ENCODE measurements around the gene NOS1AP. TPM values are rescaled to one million over a fixed set of nuclear protein-coding genes. Genes with fewer than 3 reads are reported as not detected.

The NOS1AP gene
- total RNA-seq, 1 experiment from 2014 or later = 14.7 TPM

GRCh38 chr1:162236618-162237017 lies 167.1 kb downstream of the NOS1AP start (continued):
- no peak for TF ChIP-seq ZMAT4 (CRISPR knock-in tag; IDR thresholded peaks at IDR 0.05)
- TF ChIP-seq SMAD3 (CRISPR knock-in tag; IDR thresholded peaks at IDR 0.05; ENCODE audit: borderline replicate concordance) = no peak
- TF ChIP-seq TEAD4 (CRISPR knock-in tag; IDR thresholded peaks at IDR 0.05) = no peak
- TF ChIP-seq ZNF232 (CRISPR knock-in tag; IDR thresholded peaks at IDR 0.05) = no peak
- TF ChIP-seq JAZF1 (CRISPR knock-in tag; IDR thresholded peaks at IDR 0.05) = no peak
- TF ChIP-seq ELF4 (CRISPR knock-in tag; IDR thresholded peaks at IDR 0.05; ENCODE audit: low read depth) = no peak

- no peaks in the 10 kb centered on the region for H3K36me3 Mint-ChIP-seq
- TF ChIP-seq MLX (CRISPR knock-in tag; IDR thresholded peaks at IDR 0.05) (no peak), ZNF317 (CRISPR knock-in tag; IDR thresholded peaks at IDR 0.05; ENCODE audit: borderline replicate concordance, low read depth) (no peak), SP1 (CRISPR knock-in tag; conservative IDR thresholded peaks at IDR 0.05) (no peak), MXD4 (CRISPR knock-in tag; IDR thresholded peaks at IDR 0.05; ENCODE audit: borderline replicate concordance) (no peak), RELA (CRISPR knock-in tag; IDR thresholded peaks at IDR 0.05; ENCODE audit: borderline replicate concordance) (no peak), ATF1 (CRISPR knock-in tag; IDR thresholded peaks at IDR 0.05) (no peak), AFF4 (CRISPR knock-in tag; IDR thresholded peaks at IDR 0.05; ENCODE audit: borderline replicate concordance) (no peak), SOX15 (CRISPR knock-in tag; IDR thresholded peaks at IDR 0.05) (no peak), FOXP1 (CRISPR knock-in tag; IDR thresholded peaks at IDR 0.05; ENCODE audit: borderline replicate concordance) (no peak), NR3C1 (CRISPR knock-in tag; conservative IDR thresholded peaks at IDR 0.05; ENCODE audit: low read depth) (no peak), ETV6 (CRISPR knock-in tag; IDR thresholded peaks at IDR 0.05) (no peak), ZNF396 (CRISPR knock-in tag; IDR thresholded peaks at IDR 0.05; ENCODE audit: borderline replicate concordance) (no peak), NFYB (CRISPR knock-in tag; conservative IDR thresholded peaks at IDR 0.05; ENCODE audit: low read depth) (no peak)
- peaks cover 35% of the 10 kb centered on the region for H3K4me1 Mint-ChIP-seq
- no peaks in the 10 kb centered on the region for H3K27me3 Mint-ChIP-seq (ENCODE audit: low read depth)
- CTCF ChIA-PET = no interaction called here
- POLR2A ChIA-PET = no interaction called here
- H3K9me3 Mint-ChIP-seq = no peaks in the 10 kb centered on the region
- no peak overlapping the region for H3K27ac Mint-ChIP-seq
- DNase-seq (ENCODE audit: low spot score) = no peak
- ATAC-seq = no peak
- H3K4me3 Mint-ChIP-seq = no peak overlapping the region
These were observed 171.1 kb downstream of the NOS1AP start for GRCh38 chr1:162240577-162240976.

- H3K36me3 Mint-ChIP-seq = no peaks in the 10 kb centered on the region
- H3K27me3 Mint-ChIP-seq (ENCODE audit: low read depth) = no peaks in the 10 kb centered on the region
- H3K4me1 Mint-ChIP-seq = peaks cover 22% of the 10 kb centered on the region
- ChIA-PET POLR2A (no interaction called here), CTCF (no interaction called here)
- ATAC-seq (no peak), DNase-seq (ENCODE audit: low spot score) (no peak)
- no peaks in the 10 kb centered on the region for H3K9me3 Mint-ChIP-seq
- no peak overlapping the region for H3K4me3 Mint-ChIP-seq
- no peak overlapping the region for H3K27ac Mint-ChIP-seq
- TF ChIP-seq ZNF423 (CRISPR knock-in tag; IDR thresholded peaks at IDR 0.05) (no peak), SMAD3 (CRISPR knock-in tag; IDR thresholded peaks at IDR 0.05; ENCODE audit: borderline replicate concordance) (no peak), ESRRA (CRISPR knock-in tag; IDR thresholded peaks at IDR 0.05; ENCODE audit: borderline replicate concordance) (no peak), AR (CRISPR knock-in tag; IDR thresholded peaks at IDR 0.05) (no peak), TCF7 (CRISPR knock-in tag; IDR thresholded peaks at IDR 0.05; ENCODE audit: low read depth) (no peak), CBFB (CRISPR knock-in tag; IDR thresholded peaks at IDR 0.05; ENCODE audit: low read depth) (no peak), ATF1 (CRISPR knock-in tag; IDR thresholded peaks at IDR 0.05) (no peak)
- TF ChIP-seq, protein P1, sequence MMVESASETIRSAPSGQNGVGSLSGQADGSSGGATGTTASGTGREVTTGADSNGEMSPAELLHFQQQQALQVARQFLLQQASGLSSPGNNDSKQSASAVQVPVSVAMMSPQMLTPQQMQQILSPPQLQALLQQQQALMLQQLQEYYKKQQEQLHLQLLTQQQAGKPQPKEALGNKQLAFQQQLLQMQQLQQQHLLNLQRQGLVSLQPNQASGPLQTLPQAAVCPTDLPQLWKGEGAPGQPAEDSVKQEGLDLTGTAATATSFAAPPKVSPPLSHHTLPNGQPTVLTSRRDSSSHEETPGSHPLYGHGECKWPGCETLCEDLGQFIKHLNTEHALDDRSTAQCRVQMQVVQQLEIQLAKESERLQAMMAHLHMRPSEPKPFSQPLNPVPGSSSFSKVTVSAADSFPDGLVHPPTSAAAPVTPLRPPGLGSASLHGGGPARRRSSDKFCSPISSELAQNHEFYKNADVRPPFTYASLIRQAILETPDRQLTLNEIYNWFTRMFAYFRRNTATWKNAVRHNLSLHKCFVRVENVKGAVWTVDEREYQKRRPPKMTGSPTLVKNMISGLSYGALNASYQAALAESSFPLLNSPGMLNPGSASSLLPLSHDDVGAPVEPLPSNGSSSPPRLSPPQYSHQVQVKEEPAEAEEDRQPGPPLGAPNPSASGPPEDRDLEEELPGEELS (CRISPR knock-in tag; IDR thresholded peaks at IDR 0.05) = no peak
These were observed 173.3 kb downstream of the NOS1AP start for GRCh38 chr1:162242804-162243203.

All from WTC11 (cell line).